Skeletal muscle cell (primary cell): Measurements from ENCODE around the gene BMP6.
"Not testable (repeated sequence)": the region's sequence is repeated elsewhere in the genome, so short reads cannot be mapped to it uniquely, and the experiment has no call there.

Experiments used
- DNase-seq: peaks from one replicate; pipeline ENCODE4 v3.0.0-alpha.2; 2010; ENCODE audit warnings: low read depth
- H3K4me3 ChIP-seq: 2 replicates; pipeline ENCODE4 v1.5.1; 2011; ENCODE audit warnings: low read depth, mild to moderate bottlenecking, control low read depth, low read length, moderate library complexity

Gene BMP6

GRCh38 chr6:7866526-7866925 lies 140.6 kb downstream of the BMP6 start:
- H3K4me3 ChIP-seq, result no peak overlapping the region
- no peak for DNase-seq

- no peak overlapping the region for H3K4me3 ChIP-seq
- DNase-seq, result no peak
Measured at GRCh38 chr6:7868926-7869325, 143.0 kb downstream of the BMP6 start.

GRCh38 chr6:7878401-7878964 lies 152.6 kb downstream of the BMP6 start:
- no peak overlapping the region for H3K4me3 ChIP-seq
- DNase-seq, result peak; percentile 27

- H3K4me3 ChIP-seq, result no peak overlapping the region
- no peak for DNase-seq
Measured at GRCh38 chr6:7879043-7879442, 153.1 kb downstream of the BMP6 start.

- no peak overlapping the region for H3K4me3 ChIP-seq
- no peak for DNase-seq
Measured at GRCh38 chr6:7879579-7879978, 153.7 kb downstream of the BMP6 start.

- H3K4me3 ChIP-seq, result no peak overlapping the region
- DNase-seq, result no peak
Measured at GRCh38 chr6:7879980-7880717, 154.2 kb downstream of the BMP6 start.

GRCh38 chr6:7880718-7881107 lies 154.8 kb downstream of the BMP6 start:
- no peak overlapping the region for H3K4me3 ChIP-seq
- DNase-seq, result no peak

GRCh38 chr6:7881765-7882500 lies 156.0 kb downstream of the BMP6 start:
- no peak overlapping the region for H3K4me3 ChIP-seq
- DNase-seq, result no peak

- no peak overlapping the region for H3K4me3 ChIP-seq
- DNase-seq, result no peak
Measured at GRCh38 chr6:7882505-7883257, 156.8 kb downstream of the BMP6 start.

GRCh38 chr6:7883381-7883780 lies 157.5 kb downstream of the BMP6 start:
- no peak overlapping the region for H3K4me3 ChIP-seq
- no peak for DNase-seq

- no peak overlapping the region for H3K4me3 ChIP-seq
- DNase-seq, result no peak
Measured at GRCh38 chr6:7886132-7886531, 160.2 kb downstream of the BMP6 start.

GRCh38 chr6:7887278-7887991 lies 161.5 kb downstream of the BMP6 start:
- DNase-seq, result no peak
- H3K4me3 ChIP-seq, result no peak overlapping the region

- H3K4me3 ChIP-seq, result no peak overlapping the region
- DNase-seq, result no peak
Measured at GRCh38 chr6:7888587-7889357, 162.9 kb downstream of the BMP6 start.

GRCh38 chr6:7891078-7891872 lies 165.4 kb downstream of the BMP6 start:
- no peak for DNase-seq
- no peak overlapping the region for H3K4me3 ChIP-seq

GRCh38 chr6:7892367-7892766 lies 166.5 kb downstream of the BMP6 start:
- not testable (repeated sequence) for H3K4me3 ChIP-seq, DNase-seq

GRCh38 chr6:7893342-7893741 lies 167.4 kb downstream of the BMP6 start:
- no peak overlapping the region for H3K4me3 ChIP-seq
- no peak for DNase-seq

- no peak for DNase-seq
- no peak overlapping the region for H3K4me3 ChIP-seq
Measured at GRCh38 chr6:7894262-7895124, 168.6 kb downstream of the BMP6 start.
